Measurements from ENCODE around the gene LPAR2. TPM values are rescaled to one million over a fixed set of nuclear protein-coding genes. Genes with fewer than 3 reads are reported as not detected.

The LPAR2 gene
- total and polyA plus RNA-seq, 10 of the 15 experiments (the other 5 are each of a cell fraction or from before 2014, with no cell fraction given): 0.98 to 23.8 (median 10.2) TPM

- TF ChIP-seq PRDM15 (CRISPR knock-in tag; IDR thresholded peaks at IDR 0.05) (no peak), BCL11A (IDR thresholded peaks at IDR 0.05; ENCODE audit: low read depth, low read length) (no peak), RCOR1 (conservative IDR thresholded peaks at IDR 0.05; ENCODE audit: low read depth, low read length) (no peak), RBBP5 (conservative IDR thresholded peaks at IDR 0.05) (no peak), RELB (IDR thresholded peaks at IDR 0.05; ENCODE audit: low read depth) (peak; percentile 76), CBX3 (IDR thresholded peaks at IDR 0.05; ENCODE audit: borderline replicate concordance, low read depth) (no peak), BACH1 (IDR thresholded peaks at IDR 0.05; ENCODE audit: borderline replicate concordance) (peak; percentile 46; the same call in 1 of the 2 replicates), EP300 (IDR thresholded peaks at IDR 0.05; ENCODE audit: borderline replicate concordance in 1 of 2, control insufficient read depth in 1 of 2, low read depth in 2 of 2, low read length in 2 of 2) (peak; percentile 67 to 69; a peak in 3 of 4 replicates), CHD2 (IDR thresholded peaks at IDR 0.05; ENCODE audit: borderline replicate concordance, low read depth, low read length) (peak; percentile 90), BCLAF1 (IDR thresholded peaks at IDR 0.05) (peak; percentile 78), CBX5 (IDR thresholded peaks at IDR 0.05; ENCODE audit: low read depth) (no peak), RAD51 (IDR thresholded peaks at IDR 0.05) (no peak), NRF1 (conservative IDR thresholded peaks at IDR 0.05; ENCODE audit: low read depth, low read length) (no peak), SMAD5 (IDR thresholded peaks at IDR 0.05; ENCODE audit: low read depth) (0 out of 2 replicates have a peak, but pooled peaks have one; percentile 24), TAF1 (IDR thresholded peaks at IDR 0.05; ENCODE audit: borderline replicate concordance, low read depth, low read length) (peak; percentile 94), IKZF2 (IDR thresholded peaks at IDR 0.05) (peak; percentile 81 to 82), NFIC (IDR thresholded peaks at IDR 0.05; ENCODE audit: low read depth, low read length) (peak; percentile 42; the same call in 1 of the 2 replicates), MYB (IDR thresholded peaks at IDR 0.05; ENCODE audit: borderline replicate concordance, low read depth, low read length) (no peak; the same call in 1 of the 2 replicates), MLLT1 (IDR thresholded peaks at IDR 0.05) (peak; percentile 44; the same call in 1 of the 2 replicates)
Observed at GRCh38 chr19:19668230-19669012, 40.4 kb upstream of the LPAR2 start, which contains the start of gene ZNF101 (continued).

All from GM12878 (cell line).